ENCODE measurements around the gene COL9A1.

Gene COL9A1

DNA sequence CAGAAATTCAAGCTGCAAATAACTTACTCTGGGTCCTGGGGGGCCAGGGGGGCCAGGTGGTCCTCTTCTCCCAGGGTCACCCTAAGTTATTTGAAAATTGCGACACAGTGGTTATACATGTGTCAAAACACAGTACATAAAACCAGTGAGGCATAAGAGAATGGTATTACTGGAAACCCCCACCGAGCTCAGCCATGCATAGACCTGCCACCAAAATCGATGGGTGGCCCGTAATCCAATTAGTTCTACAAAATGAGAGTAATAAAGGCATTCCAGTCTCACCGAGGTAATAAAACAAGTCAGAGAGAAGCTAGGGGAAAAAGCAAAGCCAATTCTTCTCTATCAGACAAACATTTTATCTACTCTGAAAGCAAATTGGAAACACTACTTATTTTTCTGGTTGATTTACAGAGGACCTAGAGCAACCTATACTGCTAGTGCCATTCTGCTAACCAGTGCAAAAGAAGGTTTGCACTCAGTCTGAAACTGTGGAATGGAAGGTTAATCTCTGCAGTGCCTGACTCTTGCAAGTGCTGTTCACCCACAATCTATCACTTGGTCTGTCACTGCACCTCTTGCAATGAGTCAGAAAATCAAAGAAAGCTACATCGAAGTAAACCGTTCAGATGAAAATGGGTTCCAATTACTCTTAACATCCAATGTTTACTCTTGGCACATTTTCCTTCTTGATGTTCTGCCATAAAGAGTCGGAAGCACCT is 32.4 kb downstream of the COL9A1 start:
- no peak for DNase-seq (ENCODE audit: low spot score)
- H3K27ac ChIP-seq = no peak overlapping the region
- CTCF ChIA-PET = no interaction called here
- no peak for TF ChIP-seq CTCF (conservative IDR thresholded peaks at IDR 0.05; ENCODE audit: low read depth)
- POLR2A ChIA-PET (ENCODE audit: low non-redundant PET) = no interaction called here

- ChIA-PET CTCF (interaction anchor here (0.7 kb wide), 1 partner anchor 502 kb away, joined by 4 read pairs; no protein-coding TSS in a partner anchor), POLR2A (ENCODE audit: low non-redundant PET) (no interaction called here)
- H3K27ac ChIP-seq = no peak overlapping the region
- DNase-seq (ENCODE audit: low spot score) = no peak
- TF ChIP-seq CTCF (conservative IDR thresholded peaks at IDR 0.05; ENCODE audit: low read depth) = no peak
Measured at GRCh38 chr6:70266142-70266541, 36.7 kb downstream of the COL9A1 start.

GRCh38 chr6:70264306-70264705 is 38.6 kb downstream of the COL9A1 start:
- no peak for TF ChIP-seq CTCF (conservative IDR thresholded peaks at IDR 0.05; ENCODE audit: low read depth)
- CTCF ChIA-PET = no interaction called here
- POLR2A ChIA-PET (ENCODE audit: low non-redundant PET) = no interaction called here
- no peak overlapping the region for H3K27ac ChIP-seq
- DNase-seq (ENCODE audit: low spot score) = no peak

- H3K27ac ChIP-seq = no peak overlapping the region
- no peak for DNase-seq (ENCODE audit: low spot score)
- ChIA-PET POLR2A (ENCODE audit: low non-redundant PET) (no interaction called here), CTCF (interaction anchor here (0.8 kb wide), 1 partner anchor 37 kb away, joined by 6 read pairs; no protein-coding TSS in a partner anchor)
- no peak for TF ChIP-seq CTCF (conservative IDR thresholded peaks at IDR 0.05; ENCODE audit: low read depth)
Measured at GRCh38 chr6:70258483-70258882, 44.4 kb downstream of the COL9A1 start.

DNA sequence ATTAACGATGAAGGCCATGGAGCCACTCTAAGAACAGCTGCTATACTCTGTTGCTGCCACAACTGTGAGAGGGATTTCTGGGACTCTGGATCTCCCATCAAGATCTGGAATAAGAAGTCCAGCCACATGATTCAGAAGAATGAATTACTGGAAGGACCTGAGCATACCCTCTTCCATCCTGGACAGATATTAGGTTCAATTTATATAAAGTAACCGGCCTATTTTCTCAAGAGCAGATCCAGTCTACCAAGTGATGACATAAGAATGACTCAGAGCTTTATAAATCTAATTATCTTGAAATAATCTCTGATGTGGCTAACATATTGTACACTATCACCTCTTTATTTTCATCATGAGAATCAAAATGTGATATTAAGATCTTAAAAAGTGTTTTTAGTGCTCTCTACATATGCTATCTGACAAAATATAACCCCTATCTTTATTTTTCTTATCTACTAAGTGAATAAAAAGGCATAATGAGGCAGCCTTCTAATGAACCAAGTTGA is 45.1 kb downstream of the COL9A1 start:
- POLR2A ChIA-PET (ENCODE audit: low non-redundant PET) = no interaction called here
- no peak for TF ChIP-seq CTCF (conservative IDR thresholded peaks at IDR 0.05; ENCODE audit: low read depth)
- CTCF ChIA-PET = no interaction called here
- no peak for DNase-seq (ENCODE audit: low spot score)
- H3K27ac ChIP-seq = no peak overlapping the region

DNA sequence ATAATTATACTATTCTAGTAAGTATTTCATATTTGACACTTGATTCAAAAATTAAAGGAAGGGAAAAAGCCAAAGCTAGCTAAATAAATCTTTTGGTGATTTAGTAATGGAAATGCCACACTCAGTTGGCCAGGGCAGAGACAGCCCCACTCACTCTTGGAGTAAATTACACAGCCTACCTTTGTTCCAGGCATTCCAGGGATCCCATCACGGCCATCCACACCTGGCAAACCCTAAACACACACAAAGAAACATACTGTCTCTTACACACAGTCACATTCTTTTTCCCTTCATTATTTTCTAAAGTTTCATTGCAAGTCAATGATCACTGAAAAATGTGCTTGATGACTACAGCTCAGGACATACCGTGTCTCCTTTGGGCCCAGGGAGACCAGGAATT is 48.1 kb downstream of the COL9A1 start:
- no peak overlapping the region for H3K27ac ChIP-seq
- POLR2A ChIA-PET (ENCODE audit: low non-redundant PET) = no interaction called here
- CTCF ChIA-PET = no interaction called here
- no peak for TF ChIP-seq CTCF (conservative IDR thresholded peaks at IDR 0.05; ENCODE audit: low read depth)
- no peak for DNase-seq (ENCODE audit: low spot score)
